K562 (cell line): ENCODE data around the gene RPL22. TPM values are rescaled to one million over a fixed set of nuclear protein-coding genes. Genes with fewer than 3 reads are reported as not detected.
A peak's percentile ranks its signal among the peaks of the same experiment; 100 is the strongest.

ENCODE experiments used
- ARNT ChIP-seq, 2 experiments: fragments of 450-650 bp; IDR thresholded peaks; 2 replicates each; pipeline ENCODE4 v1.6.1; 2016; ENCODE audit warnings: mild to moderate bottlenecking in 1 of 2
- ATF1 ChIP-seq, 2 experiments: fragments of 450-650 bp in 1 of 2; IDR thresholded peaks; 2 replicates each; pipeline ENCODE4 v1.6.1; 2016; ENCODE audit warnings: missing compliant biosample characterization in 1 of 2, missing genetic modification characterization in 1 of 2
- BMI1 ChIP-seq: fragments of 150-350 bp; IDR thresholded peaks from 2 replicates; pipeline ENCODE4 v1.6.1; 2014; ENCODE audit warnings: low read length
- BRCA1 ChIP-seq, 2 experiments: fragments of 450-650 bp in 1 of 2; sonication (generic) in 1 of 2; formaldehyde crosslinking in 1 of 2; IDR thresholded peaks; 2 replicates each; pipeline versions ENCODE4 v1.5.0 to v1.6.1; 2017 to 2020; ENCODE audit warnings: mild to moderate bottlenecking in 1 of 2, missing genetic modification reagents in 1 of 2
- CBFA2T3 ChIP-seq: fragments of 450-650 bp; IDR thresholded peaks from 2 replicates; pipeline ENCODE4 v1.6.1; 2017
- ELF1 ChIP-seq: fragments of 200-800 bp; sonication (Bioruptor generic); IDR thresholded peaks from 2 replicates; pipeline ENCODE4 v1.6.1; 2016; ENCODE audit warnings: missing genetic modification characterization, missing compliant biosample characterization
- ESRRB ChIP-seq: fragments of 250-450 bp; sonication (Bioruptor Pico); IDR thresholded peaks from 2 replicates; pipeline ENCODE4 v1.5.0; 2020; ENCODE audit warnings: mild to moderate bottlenecking, moderate library complexity, borderline replicate concordance
- HDAC8 ChIP-seq: fragments of 450-650 bp; IDR thresholded peaks from 2 replicates; pipeline ENCODE4 v1.6.1; 2016; ENCODE audit warnings: mild to moderate bottlenecking, missing genetic modification characterization, moderate library complexity, missing compliant biosample characterization
- RBM14 ChIP-seq: fragments of 200-400 bp; formaldehyde crosslinking; IDR thresholded peaks from 2 replicates; pipeline ENCODE4 v1.6.1; 2018; ENCODE audit warnings: low read depth, mild to moderate bottlenecking, low read length, moderate library complexity, borderline replicate concordance; ENCODE audit not compliant: insufficient read depth
- RCOR1 ChIP-seq, 2 experiments: IDR thresholded peaks; 2 replicates each; pipeline ENCODE4 v1.6.1; 2012; ENCODE audit warnings: low read depth in 2 of 2, low read length in 2 of 2, borderline replicate concordance in 1 of 2, improper control_type of control experiment in 1 of 2
- SMAD3 ChIP-seq: fragments of 450-650 bp; formaldehyde crosslinking; conservative IDR thresholded peaks from 2 replicates; pipeline ENCODE4 v1.4.0; 2020; ENCODE audit warnings: mild to moderate bottlenecking
- SMAD4 ChIP-seq: fragments of 250-450 bp; sonication (Bioruptor Pico); conservative IDR thresholded peaks from 2 replicates; pipeline ENCODE4 v1.8.0; 2021; ENCODE audit warnings: inconsistent platforms, mild to moderate bottlenecking, moderate library complexity
- TAF9B ChIP-seq: fragments of 450-650 bp; IDR thresholded peaks from 2 replicates; pipeline ENCODE4 v1.6.1; 2018; ENCODE audit warnings: mild to moderate bottlenecking; ENCODE audit not compliant: partially characterized antibody
- TCF7L2 ChIP-seq: fragments of 150-350 bp; IDR thresholded peaks from 2 replicates; pipeline ENCODE4 v1.6.1; 2016; ENCODE audit warnings: low read depth, mild to moderate bottlenecking, low read length, moderate library complexity
- TGIF2 ChIP-seq: sonication (generic); formaldehyde crosslinking; IDR thresholded peaks from 2 replicates; pipeline ENCODE4 v1.8.1; 2022; ENCODE audit warnings: mild to moderate bottlenecking, missing genetic modification reagents, moderate library complexity
- ZFX ChIP-seq: sonication (generic); formaldehyde crosslinking; IDR thresholded peaks from 2 replicates; pipeline ENCODE4 v1.8.0; 2022; ENCODE audit warnings: mild to moderate bottlenecking, missing genetic modification reagents, moderate library complexity
- ZNF140 ChIP-seq: fragments of 250-450 bp; sonication (Bioruptor Pico); IDR thresholded peaks from 2 replicates; pipeline ENCODE4 v1.8.0; 2021; ENCODE audit warnings: moderate library complexity, mild to moderate bottlenecking, inconsistent platforms
- ZNF146 ChIP-seq: IDR thresholded peaks from one replicate; pipeline ENCODE4 v1.6.1; 2018; ENCODE audit warnings: missing compliant biosample characterization; ENCODE audit not compliant: unreplicated experiment
- ZNF224 ChIP-seq: sonication (generic); formaldehyde crosslinking; IDR thresholded peaks from 2 replicates; pipeline ENCODE4 v1.8.0; 2022; ENCODE audit warnings: mild to moderate bottlenecking, missing genetic modification reagents
- ZNF589 ChIP-seq: fragments of 200-800 bp; sonication (Bioruptor generic); IDR thresholded peaks from 2 replicates; pipeline ENCODE4 v1.6.1; 2016; ENCODE audit warnings: low read depth, missing genetic modification characterization, missing compliant biosample characterization
- ZNF717 ChIP-seq: fragments of 250-450 bp; sonication (Bioruptor Pico); IDR thresholded peaks from 2 replicates; pipeline ENCODE4 v1.5.0; 2021
- ZSCAN32 ChIP-seq: fragments of 450-650 bp; formaldehyde crosslinking; IDR thresholded peaks from 2 replicates; pipeline ENCODE4 v1.4.0; 2020; ENCODE audit warnings: mild to moderate bottlenecking, moderate library complexity
- polyA plus RNA-seq, 8 experiments: library from polyadenylated mRNA; depleted of rRNA in 4 of 8; stranded (reverse) in 5 of 8; unstranded in 3 of 8; fragments of >200 nt; fragmentation: Nextera tagmentation in 2 of 8; fragmentation: Illumina TruSeq in 1 of 8; extraction: Ambion mirVana in 2 of 8; extraction: Trizol in 1 of 8; gene quantifications; 2 replicates each; pipeline versions ENCODE4 v1.2.1 to v1.2.3, GENCODE V29; 2011 to 2014; ENCODE audit warnings: inconsistent platforms in 1 of 8, missing spikeins in 1 of 8
- total RNA-seq, 7 experiments: library from RNA; depleted of rRNA in 6 of 7; stranded (reverse); fragments of >200 nt in 6 of 7; fragmentation: Illumina TruSeq in 2 of 7; extraction: Trizol in 2 of 7; gene quantifications; 2 replicates each; pipeline versions ENCODE4 v1.2.1 to v1.2.3, GENCODE V29; 2011 to 2021; ENCODE audit warnings: low replicate concordance in 1 of 7
- TF ChIP-seq, protein P1 (sequence below): sonication (generic); formaldehyde crosslinking; IDR thresholded peaks from 2 replicates; pipeline ENCODE4 v1.8.0; 2022; ENCODE audit warnings: mild to moderate bottlenecking, low read depth, missing genetic modification reagents
- TF ChIP-seq, protein P2 (sequence below), 2 experiments: fragments of 450-650 bp; conservative IDR thresholded peaks; 2 replicates each; pipeline ENCODE4 v1.6.1; 2017; ENCODE audit warnings: mild to moderate bottlenecking in 2 of 2, moderate library complexity in 2 of 2
- TF ChIP-seq, protein P3 (sequence below): sonication (generic); formaldehyde crosslinking; IDR thresholded peaks from 2 replicates; pipeline ENCODE4 v1.8.0; 2022; ENCODE audit warnings: mild to moderate bottlenecking, missing genetic modification reagents

RPL22 gene
- total and polyA plus RNA-seq, 9 of the 15 experiments (the other 6 are each of a cell fraction or from before 2014, with no cell fraction given), result 467 to 1,165 (median 607) TPM

DNA sequence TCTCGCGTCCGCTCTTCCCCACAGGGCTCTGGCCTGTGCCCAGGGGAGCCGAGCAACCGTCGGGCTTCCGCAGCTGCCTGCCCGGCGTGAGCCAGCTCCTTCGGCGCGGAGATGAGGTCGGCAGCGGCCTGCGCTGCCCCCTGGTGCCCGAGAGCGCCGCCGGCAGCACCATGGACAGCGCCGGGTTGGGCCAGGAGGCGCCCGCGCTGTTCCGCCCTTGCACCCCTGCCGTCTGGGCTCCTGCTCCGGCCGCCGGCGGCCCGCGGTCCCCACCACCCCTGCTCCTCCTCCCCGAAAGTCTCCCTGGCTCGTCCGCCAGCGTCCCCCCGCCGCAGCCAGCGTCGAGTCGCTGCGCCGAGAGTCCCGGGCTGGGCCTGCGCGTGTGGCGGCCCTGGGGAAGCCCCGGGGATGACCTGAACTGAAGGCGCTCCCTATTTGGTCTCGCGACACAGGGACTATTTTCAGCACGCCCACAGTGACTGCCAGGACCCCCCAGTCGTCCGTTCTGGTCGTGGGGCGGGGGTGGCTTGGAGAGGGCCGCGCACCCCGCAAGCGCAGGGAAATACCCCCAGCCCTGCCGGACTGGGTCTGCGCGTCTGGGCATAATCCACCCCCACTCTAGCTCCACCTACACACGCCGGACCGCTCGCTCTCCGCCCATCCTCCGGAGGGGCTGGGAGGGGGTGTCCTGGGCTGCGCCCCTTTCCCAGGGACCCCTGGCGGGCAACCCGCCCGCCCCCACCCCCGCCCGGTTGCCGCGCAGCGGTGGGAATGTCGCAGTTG lies 45.9 kb upstream of the RPL22 start (continued):
- TF ChIP-seq ZNF140 (CRISPR knock-in tag) (no peak), ESRRB (CRISPR knock-in tag) (no peak), HDAC8 (0 out of 2 replicates have a peak, but pooled peaks have one; percentile 60), TCF7L2 (no peak), ARNT (IDR thresholded peaks at IDR 0.05) (no peak), TGIF2 (peak; percentile 99), TAF9B (no peak), RBM14 (no peak), SMAD4 (CRISPR knock-in tag) (peak; percentile 90), ATF1 (CRISPR knock-in tag; IDR thresholded peaks at IDR 0.05) (peak; percentile 63), ATF1 (tag; IDR thresholded peaks at IDR 0.05) (no peak; the same call in none of the 2 replicates), ZSCAN32 (CRISPR knock-in tag) (no peak), ZNF224 (peak; percentile 90; the same call in 1 of the 2 replicates), ZFX (CRISPR knock-in tag) (peak; percentile 70), BMI1 (no peak), SMAD3 (CRISPR knock-in tag) (peak; percentile 73; the same call in 1 of the 2 replicates), ZNF717 (CRISPR knock-in tag) (no peak), BRCA1 (IDR thresholded peaks at IDR 0.05) (no peak), BRCA1 (CRISPR knock-in tag; IDR thresholded peaks at IDR 0.05) (0 out of 2 replicates have a peak, but pooled peaks have one; percentile 25), ELF1 (tag) (no peak), CBFA2T3 (no peak), ZNF589 (CRISPR knock-in tag) (peak; percentile 63; the same call in 1 of the 2 replicates), ZNF146 (CRISPR knock-in tag) (peak; percentile 50), RCOR1 (IDR thresholded peaks at IDR 0.05; ENCODE audit: borderline replicate concordance in 1 of 2, low read depth in 2 of 2, low read length in 2 of 2) (peak; percentile 22 to 95; a peak in 3 of 4 replicates)
- TF ChIP-seq, protein P1, sequence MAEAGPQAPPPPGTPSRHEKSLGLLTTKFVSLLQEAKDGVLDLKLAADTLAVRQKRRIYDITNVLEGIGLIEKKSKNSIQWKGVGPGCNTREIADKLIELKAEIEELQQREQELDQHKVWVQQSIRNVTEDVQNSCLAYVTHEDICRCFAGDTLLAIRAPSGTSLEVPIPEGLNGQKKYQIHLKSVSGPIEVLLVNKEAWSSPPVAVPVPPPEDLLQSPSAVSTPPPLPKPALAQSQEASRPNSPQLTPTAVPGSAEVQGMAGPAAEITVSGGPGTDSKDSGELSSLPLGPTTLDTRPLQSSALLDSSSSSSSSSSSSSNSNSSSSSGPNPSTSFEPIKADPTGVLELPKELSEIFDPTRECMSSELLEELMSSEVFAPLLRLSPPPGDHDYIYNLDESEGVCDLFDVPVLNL (CRISPR knock-in tag), result peak; percentile 89
- TF ChIP-seq, protein P2, sequence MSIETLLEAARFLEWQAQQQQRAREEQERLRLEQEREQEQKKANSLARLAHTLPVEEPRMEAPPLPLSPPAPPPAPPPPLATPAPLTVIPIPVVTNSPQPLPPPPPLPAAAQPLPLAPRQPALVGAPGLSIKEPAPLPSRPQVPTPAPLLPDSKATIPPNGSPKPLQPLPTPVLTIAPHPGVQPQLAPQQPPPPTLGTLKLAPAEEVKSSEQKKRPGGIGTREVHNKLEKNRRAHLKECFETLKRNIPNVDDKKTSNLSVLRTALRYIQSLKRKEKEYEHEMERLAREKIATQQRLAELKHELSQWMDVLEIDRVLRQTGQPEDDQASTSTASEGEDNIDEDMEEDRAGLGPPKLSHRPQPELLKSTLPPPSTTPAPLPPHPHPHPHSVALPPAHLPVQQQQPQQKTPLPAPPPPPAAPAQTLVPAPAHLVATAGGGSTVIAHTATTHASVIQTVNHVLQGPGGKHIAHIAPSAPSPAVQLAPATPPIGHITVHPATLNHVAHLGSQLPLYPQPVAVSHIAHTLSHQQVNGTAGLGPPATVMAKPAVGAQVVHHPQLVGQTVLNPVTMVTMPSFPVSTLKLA (conservative IDR thresholded peaks at IDR 0.05), result peak; percentile 72 to 87
- TF ChIP-seq, protein P3, sequence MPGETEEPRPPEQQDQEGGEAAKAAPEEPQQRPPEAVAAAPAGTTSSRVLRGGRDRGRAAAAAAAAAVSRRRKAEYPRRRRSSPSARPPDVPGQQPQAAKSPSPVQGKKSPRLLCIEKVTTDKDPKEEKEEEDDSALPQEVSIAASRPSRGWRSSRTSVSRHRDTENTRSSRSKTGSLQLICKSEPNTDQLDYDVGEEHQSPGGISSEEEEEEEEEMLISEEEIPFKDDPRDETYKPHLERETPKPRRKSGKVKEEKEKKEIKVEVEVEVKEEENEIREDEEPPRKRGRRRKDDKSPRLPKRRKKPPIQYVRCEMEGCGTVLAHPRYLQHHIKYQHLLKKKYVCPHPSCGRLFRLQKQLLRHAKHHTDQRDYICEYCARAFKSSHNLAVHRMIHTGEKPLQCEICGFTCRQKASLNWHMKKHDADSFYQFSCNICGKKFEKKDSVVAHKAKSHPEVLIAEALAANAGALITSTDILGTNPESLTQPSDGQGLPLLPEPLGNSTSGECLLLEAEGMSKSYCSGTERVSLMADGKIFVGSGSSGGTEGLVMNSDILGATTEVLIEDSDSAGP (CRISPR knock-in tag), result peak; percentile 78; the same call in 1 of the 2 replicates
